GM18951 (cell line): ENCODE results near the gene MED15.

ENCODE experiments used
- POLR2A ChIP-seq: IDR thresholded peaks from 4 replicates; pipeline ENCODE4 v1.6.1; 2011; ENCODE audit warnings: mild to moderate bottlenecking; ENCODE audit not compliant: insufficient read length, insufficient read depth; ENCODE audit errors: extremely low read depth
- in situ Hi-C: fragments of 300-500 bp; cut with MboI; formaldehyde crosslinking; loops from one replicate; pipeline ENCODE4 v1.12.0; 2022; ENCODE audit warnings: low sequenced_read_pairs, mixed read lengths, inconsistent platforms; ENCODE audit not compliant: unreplicated experiment

Gene MED15

GRCh38 chr22:20621162-20621561 lies 113.8 kb downstream of the MED15 start:
- in situ Hi-C loops, result no loop called here
- no peak for TF ChIP-seq POLR2A

DNA sequence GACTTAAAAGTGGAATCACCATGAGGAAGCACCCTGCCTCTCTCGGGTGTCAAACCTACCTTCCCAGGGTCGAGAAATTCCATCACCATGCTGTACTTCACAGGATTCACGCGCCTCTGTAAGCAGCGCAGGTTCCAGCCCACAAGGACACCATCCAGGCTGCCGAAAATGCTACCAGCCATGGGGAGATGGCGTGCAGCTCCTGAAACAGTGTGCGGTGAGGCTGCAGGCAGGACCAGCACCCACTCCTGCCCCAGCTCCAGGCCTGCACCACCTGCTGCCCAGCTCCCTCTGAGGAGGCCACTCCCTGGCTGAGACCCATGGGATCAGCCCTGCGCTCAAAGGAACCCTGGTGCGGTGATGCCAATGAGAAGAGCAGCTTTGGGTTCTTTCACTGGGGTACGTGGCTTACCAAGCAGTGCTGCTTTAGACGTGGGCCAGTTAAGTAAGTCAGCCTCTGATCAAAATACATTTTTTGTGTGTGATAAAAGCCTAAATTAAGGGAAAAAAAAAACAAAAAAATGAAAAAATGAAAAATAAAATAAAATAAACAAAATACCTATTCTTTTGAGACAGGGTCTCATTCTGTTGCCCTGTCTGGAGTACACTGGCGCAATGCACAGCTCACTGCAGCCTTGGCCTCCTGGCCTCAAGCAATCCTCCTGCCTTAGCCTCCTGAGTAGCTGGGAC lies 115.4 kb downstream of the MED15 start:
- TF ChIP-seq POLR2A, result no peak
- in situ Hi-C loops, result no loop called here

GRCh38 chr22:20624161-20624616 lies 116.8 kb downstream of the MED15 start:
- in situ Hi-C loops, result no loop called here
- TF ChIP-seq POLR2A, result no peak

GRCh38 chr22:20625270-20625669 lies 117.9 kb downstream of the MED15 start:
- TF ChIP-seq POLR2A, result no peak
- in situ Hi-C loops, result no loop called here

- in situ Hi-C loops, result no loop called here
- TF ChIP-seq POLR2A, result no peak
These were observed 119.4 kb downstream of the MED15 start for GRCh38 chr22:20626811-20627210.

- TF ChIP-seq POLR2A, result no peak
- in situ Hi-C loops, result no loop called here
These were observed 120.0 kb downstream of the MED15 start for GRCh38 chr22:20627432-20627831.

GRCh38 chr22:20628081-20628939 lies 120.9 kb downstream of the MED15 start:
- no peak for TF ChIP-seq POLR2A
- in situ Hi-C loops, result no loop called here

DNA sequence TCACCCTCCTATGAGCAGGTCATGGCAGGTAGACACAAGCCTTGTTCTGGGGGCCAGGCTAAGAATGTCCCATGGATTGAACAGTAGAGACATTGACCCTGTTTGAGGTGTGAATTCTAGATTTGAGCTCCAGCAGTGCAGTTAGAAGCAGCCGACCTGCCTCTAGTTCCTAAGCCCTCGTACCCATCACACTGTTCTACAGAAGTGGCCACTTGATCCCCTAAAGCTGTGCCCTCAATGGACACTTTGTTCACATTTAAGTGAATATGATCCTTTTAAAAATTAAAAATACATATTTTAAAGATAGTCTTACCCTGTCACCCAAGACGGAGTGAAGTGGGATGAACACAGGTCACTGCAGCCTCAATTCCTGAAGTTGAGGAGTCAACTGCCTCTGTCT lies 122.0 kb downstream of the MED15 start:
- in situ Hi-C loops, result no loop called here
- no peak for TF ChIP-seq POLR2A

GRCh38 chr22:20630873-20631617 lies 123.6 kb downstream of the MED15 start:
- in situ Hi-C loops, result no loop called here
- TF ChIP-seq POLR2A, result no peak

DNA sequence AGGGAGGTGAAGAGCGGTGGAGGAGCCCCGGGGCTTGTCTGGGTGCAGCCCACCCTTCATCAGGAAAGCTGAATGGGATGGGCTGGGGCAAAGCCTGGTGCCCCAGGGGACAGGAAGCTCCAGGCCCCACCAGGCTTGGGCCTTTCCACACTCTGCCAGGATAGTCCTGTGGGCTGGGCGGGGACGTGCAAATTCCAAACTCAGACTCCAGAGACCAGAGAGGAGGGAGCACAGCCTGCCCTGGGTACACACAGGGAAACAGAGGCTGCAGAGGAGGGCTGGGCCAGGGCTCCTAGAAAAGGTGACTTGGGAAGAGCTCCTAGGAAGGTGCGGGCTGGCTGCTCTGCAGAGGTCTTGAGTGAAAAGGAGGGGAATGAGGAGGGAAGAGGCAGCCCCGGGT lies 124.7 kb downstream of the MED15 start:
- in situ Hi-C loops, result no loop called here
- TF ChIP-seq POLR2A, result no peak

GRCh38 chr22:20632518-20632917 lies 125.1 kb downstream of the MED15 start:
- in situ Hi-C loops, result no loop called here
- TF ChIP-seq POLR2A, result no peak

DNA sequence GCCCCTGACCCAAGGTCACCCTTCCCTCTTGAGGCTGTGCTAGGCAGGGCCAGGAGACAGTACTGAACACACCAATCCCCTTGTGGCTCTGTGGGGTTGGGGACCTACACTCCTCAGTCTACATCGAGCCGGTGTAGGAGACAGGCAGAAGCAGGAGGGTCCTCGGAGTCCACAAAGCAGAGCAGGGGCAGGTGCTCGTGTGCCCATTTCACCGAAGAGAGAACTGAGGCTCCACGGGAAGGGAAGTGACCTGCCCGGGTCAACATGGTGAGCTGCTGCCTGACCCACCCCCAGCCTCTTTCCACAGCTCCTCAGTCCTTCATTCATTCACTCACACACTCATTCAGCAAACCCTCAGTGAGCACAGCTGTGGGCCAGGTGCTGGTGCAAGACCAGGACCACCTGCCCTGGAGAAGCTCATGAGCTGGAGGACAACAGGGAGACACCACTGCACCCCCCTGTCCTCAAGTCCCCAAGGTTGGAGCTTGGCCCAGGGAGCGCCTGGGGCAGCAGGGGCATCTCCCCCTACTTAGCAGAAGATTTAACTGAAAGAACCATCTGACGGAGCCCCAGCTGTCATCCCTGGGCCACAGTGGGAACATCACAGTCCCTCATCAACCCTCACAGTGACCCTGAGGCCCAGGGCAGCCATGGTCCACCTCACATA lies 127.3 kb downstream of the MED15 start:
- TF ChIP-seq POLR2A, result no peak
- in situ Hi-C loops, result no loop called here

- in situ Hi-C loops, result no loop called here
- TF ChIP-seq POLR2A, result no peak
These were observed 127.8 kb downstream of the MED15 start for GRCh38 chr22:20635227-20635591.
